Adrenal gland (tissue), 12 donors: ENCODE results near the gene IMP4. TPM values are rescaled to one million over a fixed set of nuclear protein-coding genes. Genes with fewer than 3 reads are reported as not detected.

Experiments
- DNase-seq, 7 donors: peaks; one replicate each; pipeline ENCODE4 v3.0.0-alpha.2; 2019 to 2020
- H3K27ac ChIP-seq, 5 donors: fragments of 200-600 bp; sonication (generic) in 4 of 5; 1 replicate in 3 of 5; 2 replicates in 2 of 5; pipeline versions ENCODE4 v1.5.1 to v1.8.0; 2016 to 2020; ENCODE audit warnings: mild to moderate bottlenecking in 1 of 5
- H3K27me3 ChIP-seq: fragments of 200-600 bp; 2 replicates; pipeline ENCODE4 v1.8.0; 2021
- H3K36me3 ChIP-seq, 2 donors: fragments of 200-600 bp; replicated peaks in 1 of 2; 1 replicate in 1 of 2; 2 replicates in 1 of 2; pipeline versions ENCODE4 v1.5.1 to v1.8.0; 2018 to 2022
- H3K4me1 ChIP-seq, 2 donors: fragments of 200-600 bp; replicated peaks in 1 of 2; 1 replicate in 1 of 2; 2 replicates in 1 of 2; pipeline versions ENCODE4 v1.5.1 to v1.8.0; 2018 to 2021
- H3K4me3 ChIP-seq, 4 donors: fragments of 200-600 bp; sonication (generic) in 3 of 4; one replicate each; pipeline ENCODE4 v1.5.1; 2016 to 2018
- H3K9me3 ChIP-seq, 3 donors: fragments of 200-600 bp; sonication (generic) in 1 of 3; replicated peaks in 1 of 3; 1 replicate in 2 of 3; 2 replicates in 1 of 3; pipeline versions ENCODE4 v1.5.1 to v1.8.0; 2016 to 2021
- CTCF ChIP-seq, 6 experiments: fragments of 450-650 bp in 4 of 6; fragments of 200-600 bp in 2 of 6; sonication (generic) in 1 of 6; IDR thresholded peaks; 1 replicate in 5 of 6; 2 replicates in 1 of 6; pipeline versions ENCODE4 v1.5.1 to v1.8.0; 2016 to 2021; ENCODE audit warnings: antibody characterized with exemption in 6 of 6, mild to moderate bottlenecking in 2 of 6, moderate library complexity in 1 of 6
- POLR2A ChIP-seq, 2 donors: fragments of 450-650 bp; IDR thresholded peaks; one replicate each; pipeline ENCODE4 v1.6.1; 2017; ENCODE audit warnings: antibody characterized with exemption in 2 of 2, mild to moderate bottlenecking in 2 of 2, moderate library complexity in 1 of 2
- WGBS, 4 donors: extraction: QIAGEN DNeasy Blood & Tissue Kit in 2 of 4; methylation state at CpG; one replicate each; pipeline versions ENCODE4 v1.1.5 to v1.1.7; 2013 to 2017; 5-methylcytosine and 5-hydroxymethylcytosine counted together
- intact Hi-C, 2 donors: fragments of 100-400 bp; cut with DNase I; formaldehyde crosslinking; loops; one replicate each; pipeline versions ENCODE4 v1.14.1 to v1.15.0; 2022 to 2023
- polyA plus RNA-seq, 3 donors: library from polyadenylated mRNA; stranded (reverse); fragments of 200-250 nt in 2 of 3; fragments of 350-450 nt in 1 of 3; fragmentation: Illumina TruSeq in 1 of 3; extraction: RNeasy Lipid Tissue Mini Kit (QIAGEN cat#74804) in 1 of 3; gene quantifications; one replicate each; pipeline ENCODE4 v1.2.3, GENCODE V29; 2013 to 2014
- total RNA-seq, 9 donors: library from RNA; depleted of rRNA in 4 of 9; stranded (reverse); fragments of >200 nt in 4 of 9; fragments of 120-200 nt in 1 of 9; fragmentation: NEBNext Ultra II Directional in 1 of 9; extraction: Animal tissue kit (Norgen Biotek cat#: 25700) in 1 of 9; gene quantifications; one replicate each; pipeline versions ENCODE4 v1.1.0 to v1.2.4, GENCODE V29; 2013 to 2023
- donor health status: healthy with polysubstance abuse.
- donor health status: Bipolar disorder and iron deficiency.
- donor health status: DM: yes; HTN: yes; CAD: no.
- donor health status: DM: no; HTN: no; CAD: no.
- donor health status: DM: no; HTN: no; CAD: no.
- donor health status: DM: yes; HTN: yes; CAD: no.

Gene IMP4
- total and polyA plus RNA-seq, 12 donors = 55.8 to 141 (median 85.9) TPM

- Histone ChIP-seq H3K4me1 (no peaks in the 10 kb centered on the region), H3K9me3 (no peaks in the 10 kb centered on the region), H3K36me3 (no peaks in the 10 kb centered on the region), H3K4me3 (no peak overlapping the region), H3K27ac (no peak overlapping the region), H3K27me3 (no peaks in the 10 kb centered on the region)
- DNase-seq = no peak
- no peak for TF ChIP-seq CTCF (IDR thresholded peaks at IDR 0.05)
- TF ChIP-seq POLR2A (IDR thresholded peaks at IDR 0.05) = no peak
- intact Hi-C loops = no loop called here
These were observed 20.8 kb downstream of the IMP4 start for GRCh38 chr2:130363479-130363878.

GRCh38 chr2:130365075-130365474 is 22.4 kb downstream of the IMP4 start:
- Histone ChIP-seq H3K4me1 (no peaks in the 10 kb centered on the region), H3K27ac (no peak overlapping the region), H3K4me3 (no peak overlapping the region), H3K27me3 (no peaks in the 10 kb centered on the region), H3K9me3 (no peaks in the 10 kb centered on the region), H3K36me3 (no peaks in the 10 kb centered on the region)
- 78 to 89% (median 84%) methylated on average over 2 of the region's 2 CpGs for WGBS, 4 donors
- intact Hi-C loops = no loop called here
- no peak for DNase-seq
- TF ChIP-seq POLR2A (IDR thresholded peaks at IDR 0.05) (no peak), CTCF (IDR thresholded peaks at IDR 0.05) (no peak)

GRCh38 chr2:130365963-130366362 is 23.3 kb downstream of the IMP4 start:
- Histone ChIP-seq H3K27ac (no peak overlapping the region), H3K27me3 (no peaks in the 10 kb centered on the region), H3K4me1 (no peaks in the 10 kb centered on the region), H3K36me3 (no peaks in the 10 kb centered on the region), H3K4me3 (no peak overlapping the region), H3K9me3 (no peaks in the 10 kb centered on the region)
- 87 to 95% (median 92%) methylated on average over 2 of the region's 2 CpGs for WGBS, 4 donors
- TF ChIP-seq POLR2A (IDR thresholded peaks at IDR 0.05) = no peak
- no peak for TF ChIP-seq CTCF (IDR thresholded peaks at IDR 0.05)
- intact Hi-C loops = no loop called here
- no peak for DNase-seq

GRCh38 chr2:130366720-130367119 is 24.0 kb downstream of the IMP4 start:
- intact Hi-C loops = no loop called here

More at GRCh38 chr2:130366720-130367119, 24.0 kb downstream of the IMP4 start:
- no peaks in the 10 kb centered on the region for H3K9me3 ChIP-seq
- H3K4me1 ChIP-seq = peaks cover 0 to 7% of the 10 kb centered on the region in 2 donors
- H3K4me3 ChIP-seq = no peak overlapping the region
- H3K36me3 ChIP-seq = no peaks in the 10 kb centered on the region
- no peaks in the 10 kb centered on the region for H3K27me3 ChIP-seq
- no peak overlapping the region for H3K27ac ChIP-seq
- WGBS, 4 donors = 65 to 84% (median 75%) methylated on average over 1 of the region's 1 CpG
- TF ChIP-seq CTCF (IDR thresholded peaks at IDR 0.05) = no peak
- no peak for TF ChIP-seq POLR2A (IDR thresholded peaks at IDR 0.05)
- no peak for DNase-seq
